ENCODE results near the gene MAPK10.
"Not testable (repeated sequence)": the region's sequence is repeated elsewhere in the genome, so short reads cannot be mapped to it uniquely, and the experiment has no call there.

Gene MAPK10

DNA sequence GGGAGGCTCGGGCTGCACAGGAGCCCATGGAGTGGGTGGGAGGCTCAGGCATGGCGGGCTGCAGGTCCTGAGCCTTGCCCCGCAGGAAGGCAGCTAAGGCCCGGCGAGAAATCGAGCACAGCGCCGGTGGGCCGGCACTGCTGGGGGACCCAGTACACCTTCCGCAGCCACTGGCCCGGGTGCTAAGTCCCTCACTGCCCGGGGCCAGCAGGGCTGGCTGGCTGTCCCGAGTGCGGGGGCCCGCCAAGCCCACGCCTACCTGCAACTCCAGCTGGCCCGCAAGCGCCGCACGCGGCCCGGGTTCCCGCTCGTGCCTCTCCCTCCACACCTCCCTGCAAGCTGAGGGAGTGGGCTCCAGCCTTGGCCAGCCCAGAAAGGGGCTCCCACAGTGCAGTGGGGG is 338.2 kb downstream of the MAPK10 start:
- DNase-seq, result not testable (repeated sequence)

DNA sequence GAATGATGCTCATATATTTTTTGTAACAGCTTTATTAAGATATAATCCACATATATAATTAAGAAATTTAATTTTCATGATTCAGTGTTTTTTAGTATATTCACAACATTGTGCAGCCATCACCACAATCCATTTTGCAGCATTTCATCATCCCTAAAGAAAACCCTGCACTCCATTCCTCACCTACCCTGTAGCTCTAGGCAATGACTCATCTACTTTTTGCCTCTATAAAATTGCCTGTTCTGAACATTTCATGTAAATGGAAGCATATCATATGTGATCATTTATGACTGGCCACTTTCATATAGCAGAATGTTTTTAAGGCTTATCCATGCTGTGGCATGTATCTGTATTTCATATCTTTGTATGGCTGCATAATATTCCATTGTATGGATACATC is 339.9 kb downstream of the MAPK10 start:
- DNase-seq, result no peak

DNA sequence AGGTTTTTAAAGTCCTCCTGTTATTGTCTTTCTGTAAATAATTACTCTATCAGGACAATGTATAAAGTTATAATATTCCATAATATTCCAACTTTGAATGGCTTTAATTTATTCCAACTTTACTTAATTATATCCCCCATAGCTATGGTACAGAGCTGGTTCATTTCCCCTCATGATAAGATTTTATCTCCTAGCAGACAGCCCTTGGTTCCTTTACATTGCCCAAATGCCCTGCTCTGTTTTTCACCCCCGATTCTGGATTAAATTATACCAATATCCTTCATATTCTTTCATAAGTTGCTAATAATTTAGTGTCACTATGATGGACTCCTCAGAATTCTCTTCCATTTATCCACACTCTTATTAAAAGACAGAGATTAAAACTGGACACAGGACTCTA is 340.5 kb downstream of the MAPK10 start:
- no peak for DNase-seq

DNA sequence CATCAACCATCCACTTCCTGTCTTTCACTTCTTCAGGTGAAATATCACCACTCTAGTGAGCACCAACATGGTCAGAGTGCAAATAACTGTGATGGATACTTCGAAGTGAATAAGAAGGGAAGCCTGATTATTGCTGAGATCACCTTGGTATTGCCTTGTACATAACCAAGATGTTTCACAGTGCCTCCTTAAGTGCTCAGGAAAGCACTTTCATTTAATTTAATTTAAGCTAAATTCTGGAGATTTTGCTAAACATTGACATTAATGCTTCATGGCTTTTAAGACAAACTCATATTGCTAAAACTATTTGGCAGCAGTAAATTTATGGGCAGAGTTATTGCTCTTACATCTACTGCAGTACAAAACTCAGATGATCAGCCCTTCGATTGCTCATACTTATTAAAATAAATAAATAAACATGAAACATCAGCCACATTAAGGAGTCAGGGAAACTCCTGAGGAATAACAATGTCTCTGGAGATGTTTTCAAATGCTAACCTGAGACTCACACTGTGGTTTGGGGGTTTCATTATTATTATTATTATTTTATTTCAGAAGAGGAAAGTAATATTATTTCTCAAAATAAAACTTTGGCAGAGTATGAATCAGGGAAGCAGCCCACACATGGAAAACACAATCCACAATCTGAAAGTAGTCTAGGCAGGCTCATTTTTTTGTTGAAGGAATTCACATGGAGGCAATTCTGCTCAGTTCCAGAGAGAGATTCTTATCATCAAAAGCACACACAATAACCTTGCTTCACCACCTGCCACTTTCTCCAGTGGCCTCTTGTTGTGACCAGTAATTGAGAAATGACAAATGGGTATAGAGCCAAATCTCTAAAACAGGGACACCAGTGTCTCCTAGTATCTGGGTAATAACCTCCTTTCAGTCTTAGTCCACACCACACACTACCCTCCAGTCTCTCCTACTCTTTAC is 344.2 kb downstream of the MAPK10 start:
- DNase-seq, result no peak

DNA sequence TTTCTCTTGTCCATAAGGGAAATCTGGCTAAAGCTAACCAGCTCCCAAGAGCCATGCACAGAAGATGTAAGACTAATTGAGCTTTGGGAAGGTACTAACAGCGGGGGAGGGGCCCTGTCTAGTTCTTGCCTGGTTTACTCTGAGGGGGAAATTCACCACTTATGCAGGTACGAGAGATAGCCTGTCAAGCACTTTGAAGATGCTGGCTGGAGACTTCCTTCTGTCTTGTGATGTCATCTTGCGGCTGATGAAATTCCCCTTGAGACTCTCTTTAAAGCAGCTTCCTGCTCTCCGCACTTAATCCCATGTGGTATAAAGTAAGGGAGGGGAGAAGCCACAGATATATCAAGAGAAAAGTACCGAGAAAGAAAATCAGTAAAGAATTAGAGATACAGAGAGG is 345.3 kb downstream of the MAPK10 start:
- DNase-seq, result no peak

DNA sequence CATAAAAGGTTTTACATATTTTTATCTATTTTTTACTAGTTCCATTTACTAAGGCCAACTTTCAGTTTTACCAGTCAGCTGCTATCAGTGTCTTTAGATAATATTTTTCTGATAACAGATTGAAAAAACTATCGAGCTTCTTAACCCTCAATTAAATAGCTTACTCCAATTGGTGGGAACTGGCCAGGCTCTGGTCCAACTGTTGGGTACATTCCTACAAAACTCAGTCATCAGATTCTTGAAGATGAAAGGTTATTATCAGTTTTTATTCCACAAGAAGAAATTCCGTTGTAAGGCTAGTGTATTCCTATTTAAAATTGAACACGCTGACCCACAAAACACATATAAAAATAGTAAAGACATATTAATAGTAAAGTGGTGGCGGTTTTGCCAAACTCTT is 346.2 kb downstream of the MAPK10 start:
- DNase-seq, result no peak

DNA sequence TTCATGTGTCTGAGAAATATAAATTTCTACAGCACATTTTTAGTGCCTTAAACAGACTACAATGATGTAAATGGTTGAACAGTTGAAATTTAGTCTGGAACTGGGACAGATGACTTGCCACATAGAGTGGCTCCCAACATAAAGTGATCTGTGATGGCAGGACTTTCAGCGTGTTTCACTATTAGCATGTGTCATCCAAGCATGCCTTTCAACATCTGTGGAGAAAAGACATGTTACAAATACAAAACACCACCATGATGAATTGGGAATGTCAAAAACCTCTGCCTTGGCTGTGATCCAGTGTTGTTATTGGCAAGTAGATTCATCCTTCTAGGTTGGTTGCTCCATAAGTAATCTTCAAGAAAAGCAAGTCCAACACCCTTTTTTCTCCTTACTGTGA is 348.7 kb downstream of the MAPK10 start:
- no peak for DNase-seq

DNA sequence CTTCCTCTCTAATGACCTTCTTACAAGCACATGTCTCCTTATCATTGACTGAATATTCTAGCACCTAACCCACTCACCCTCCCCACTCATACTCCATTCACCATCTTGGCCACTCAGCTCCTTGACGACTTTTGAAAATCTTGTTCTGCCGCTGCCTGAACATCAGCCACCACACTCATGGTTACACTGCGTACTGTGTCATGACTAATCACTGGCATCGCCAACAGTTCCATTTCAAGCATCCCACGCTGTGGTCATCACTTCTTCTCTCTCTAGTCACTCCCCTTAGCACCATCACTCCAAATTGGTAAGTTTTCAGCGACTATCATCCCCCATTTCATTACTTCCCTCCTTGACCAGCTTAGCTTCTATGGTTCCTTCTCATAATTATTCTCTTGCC is 352.8 kb downstream of the MAPK10 start:
- no peak for DNase-seq

DNA sequence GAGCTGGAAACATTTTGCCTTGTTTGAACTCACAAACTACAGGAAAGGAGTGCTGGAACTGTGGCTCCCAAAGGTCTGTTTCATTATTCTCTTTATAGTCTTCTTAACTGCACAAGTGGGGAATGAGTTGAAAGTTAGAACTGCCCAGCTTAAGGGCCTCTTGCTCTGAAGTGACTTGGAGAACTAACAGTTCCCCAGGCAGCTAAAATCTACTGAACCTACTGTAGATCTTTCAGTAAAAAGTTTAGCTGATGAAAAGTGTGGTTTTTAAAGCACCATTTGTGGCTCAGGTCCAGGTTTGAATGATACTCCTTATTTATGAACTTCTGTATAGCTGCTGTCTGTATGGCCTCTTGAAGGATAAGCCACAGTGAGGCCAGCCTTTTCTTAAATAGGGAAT is 353.8 kb downstream of the MAPK10 start:
- no peak for DNase-seq

DNA sequence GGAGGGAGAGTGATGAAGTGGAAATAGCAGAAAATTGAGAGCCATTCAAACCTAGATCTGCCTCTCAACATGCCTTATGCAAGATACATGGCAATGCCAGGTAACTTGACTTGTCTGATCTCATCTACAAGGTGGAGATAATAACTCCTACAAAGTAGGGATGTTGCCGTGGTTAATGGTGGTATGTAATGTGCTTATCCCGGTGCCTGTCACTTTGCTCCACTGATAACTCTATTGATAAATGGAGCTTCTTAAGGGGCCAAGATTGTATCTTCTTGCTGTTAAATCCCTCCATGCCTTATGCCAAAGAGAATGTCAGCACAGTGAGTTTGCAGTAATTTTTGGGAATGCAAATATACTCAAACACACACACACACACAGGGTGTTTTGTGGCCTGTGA is 355.8 kb downstream of the MAPK10 start:
- no peak for DNase-seq

DNA sequence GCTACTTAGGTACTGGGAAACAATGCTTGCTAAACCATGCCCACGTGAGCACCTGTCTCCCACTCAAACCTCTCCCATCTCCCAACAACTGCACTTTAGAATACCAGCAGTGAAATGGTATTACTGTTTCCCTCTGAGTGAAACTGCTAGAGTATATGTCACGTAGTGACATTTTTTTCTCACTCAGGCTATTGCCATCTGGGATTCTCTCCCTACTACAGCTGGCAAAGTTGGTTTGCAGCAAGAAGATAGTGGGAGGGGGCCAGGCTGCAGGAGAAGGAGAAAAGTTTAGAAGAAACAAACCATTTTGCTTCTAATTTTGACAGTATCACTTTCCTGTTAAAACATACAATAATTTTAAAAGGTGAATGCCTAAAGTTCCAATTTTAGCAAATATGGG is 358.3 kb downstream of the MAPK10 start:
- DNase-seq, result no peak

DNA sequence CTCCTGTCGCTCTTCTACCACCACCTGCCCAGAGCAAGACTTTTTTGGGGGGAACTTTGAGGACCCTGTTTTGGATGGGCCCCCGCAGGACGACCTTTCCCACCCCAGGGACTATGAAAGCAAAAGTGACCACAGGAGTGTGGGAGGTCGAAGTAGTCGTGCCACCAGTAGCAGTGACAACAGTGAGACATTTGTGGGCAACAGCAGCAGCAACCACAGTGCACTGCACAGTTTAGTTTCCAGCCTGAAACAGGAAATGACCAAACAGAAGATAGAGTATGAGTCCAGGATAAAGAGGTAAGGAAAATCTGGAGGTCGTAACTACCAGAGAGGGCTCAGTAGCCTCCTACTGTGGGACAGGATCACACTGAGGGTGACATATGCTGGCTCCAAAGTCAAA is 364.5 kb downstream of the MAPK10 start:
- DNase-seq, result no peak

DNA sequence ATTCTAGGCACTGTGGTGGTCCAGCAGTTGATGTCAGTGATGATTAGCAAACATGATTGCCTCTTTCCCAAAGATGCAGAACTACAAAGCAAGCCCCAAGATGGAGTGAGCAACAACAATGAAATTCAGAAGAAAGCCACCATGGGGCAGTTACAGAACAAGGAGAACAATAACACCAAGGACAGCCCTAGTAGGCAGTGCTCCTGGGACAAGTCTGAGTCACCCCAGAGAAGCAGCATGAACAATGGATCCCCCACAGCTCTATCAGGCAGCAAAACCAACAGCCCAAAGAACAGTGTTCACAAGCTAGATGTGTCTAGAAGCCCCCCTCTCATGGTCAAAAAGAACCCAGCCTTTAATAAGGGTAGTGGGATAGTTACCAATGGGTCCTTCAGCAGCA is 365.3 kb downstream of the MAPK10 start:
- no peak for DNase-seq

DNA sequence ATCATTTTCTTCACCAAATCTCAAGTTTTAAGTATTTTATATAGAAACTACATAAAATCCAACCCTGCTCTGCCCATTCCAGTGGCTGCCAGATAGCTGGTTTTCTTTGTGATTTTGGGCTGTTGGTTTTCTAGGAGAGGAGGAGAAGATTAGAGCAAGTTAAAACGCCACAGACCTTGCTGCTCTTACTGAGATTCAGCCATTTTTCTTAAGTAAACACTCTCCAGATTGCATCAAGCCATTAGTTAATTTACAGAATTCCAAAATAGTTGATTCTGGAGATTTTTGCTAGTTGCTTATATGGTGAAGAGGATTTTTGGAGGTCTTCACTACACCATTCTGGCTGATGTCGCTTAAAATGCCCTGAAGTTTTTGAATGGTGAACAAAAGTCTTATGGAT is 366.2 kb downstream of the MAPK10 start:
- no peak for DNase-seq

DNA sequence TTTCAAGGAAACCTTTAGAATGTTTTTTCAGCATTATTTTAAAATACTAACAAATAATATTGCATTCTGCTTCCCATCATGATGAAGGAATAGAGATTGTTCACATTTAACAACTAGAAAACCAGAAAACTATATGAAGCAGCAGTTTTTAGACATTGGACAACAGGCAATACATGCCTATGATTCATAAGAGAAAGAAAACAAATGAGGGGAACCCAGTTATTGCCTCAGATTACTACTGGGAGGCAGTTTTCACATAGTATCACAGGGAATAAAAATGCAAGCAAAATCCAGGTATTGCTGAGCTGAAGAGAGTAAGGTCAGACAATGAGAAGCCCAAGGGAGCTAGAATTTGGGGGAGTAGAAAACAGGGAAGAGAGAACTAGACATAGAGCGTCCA is 373.6 kb downstream of the MAPK10 start:
- DNase-seq, result no peak

DNA sequence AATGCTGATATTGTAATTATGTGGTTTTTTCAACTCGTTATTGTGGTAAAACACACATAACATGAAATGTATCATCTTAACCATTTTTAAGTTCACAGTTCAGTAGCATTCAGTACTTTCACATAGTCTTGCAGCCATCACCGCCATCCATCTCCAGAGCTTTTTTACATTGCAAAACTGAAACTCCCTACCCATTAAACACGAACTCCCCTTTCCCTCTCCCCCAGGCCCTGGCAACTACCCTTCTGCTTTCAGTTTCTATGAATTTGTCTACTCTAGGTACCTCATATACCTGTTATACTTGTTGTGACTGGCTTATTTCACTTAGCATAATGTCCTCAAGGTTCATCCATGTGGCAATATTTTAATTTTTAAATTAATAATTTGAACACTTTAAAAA is 380.6 kb downstream of the MAPK10 start:
- no peak for DNase-seq

DNA sequence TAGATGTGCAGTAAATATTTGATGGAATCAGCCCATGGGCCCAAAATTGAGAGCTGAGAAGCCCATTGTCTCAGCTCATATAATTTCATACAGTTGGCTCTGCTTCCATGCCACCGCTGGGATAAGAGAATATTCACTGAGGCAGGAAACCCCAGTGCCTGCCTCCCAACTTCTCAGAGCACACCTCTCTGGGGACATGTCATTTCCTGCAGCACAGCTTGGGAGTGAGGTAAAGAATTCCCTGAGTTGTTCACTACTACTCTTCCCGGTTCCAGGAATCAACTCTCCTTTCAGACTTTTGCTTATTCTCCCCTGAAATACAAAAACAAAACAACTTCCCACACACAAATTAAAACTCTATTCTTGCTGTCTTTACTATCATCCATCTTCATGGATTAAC is 389.3 kb downstream of the MAPK10 start:
- DNase-seq, result no peak

DNA sequence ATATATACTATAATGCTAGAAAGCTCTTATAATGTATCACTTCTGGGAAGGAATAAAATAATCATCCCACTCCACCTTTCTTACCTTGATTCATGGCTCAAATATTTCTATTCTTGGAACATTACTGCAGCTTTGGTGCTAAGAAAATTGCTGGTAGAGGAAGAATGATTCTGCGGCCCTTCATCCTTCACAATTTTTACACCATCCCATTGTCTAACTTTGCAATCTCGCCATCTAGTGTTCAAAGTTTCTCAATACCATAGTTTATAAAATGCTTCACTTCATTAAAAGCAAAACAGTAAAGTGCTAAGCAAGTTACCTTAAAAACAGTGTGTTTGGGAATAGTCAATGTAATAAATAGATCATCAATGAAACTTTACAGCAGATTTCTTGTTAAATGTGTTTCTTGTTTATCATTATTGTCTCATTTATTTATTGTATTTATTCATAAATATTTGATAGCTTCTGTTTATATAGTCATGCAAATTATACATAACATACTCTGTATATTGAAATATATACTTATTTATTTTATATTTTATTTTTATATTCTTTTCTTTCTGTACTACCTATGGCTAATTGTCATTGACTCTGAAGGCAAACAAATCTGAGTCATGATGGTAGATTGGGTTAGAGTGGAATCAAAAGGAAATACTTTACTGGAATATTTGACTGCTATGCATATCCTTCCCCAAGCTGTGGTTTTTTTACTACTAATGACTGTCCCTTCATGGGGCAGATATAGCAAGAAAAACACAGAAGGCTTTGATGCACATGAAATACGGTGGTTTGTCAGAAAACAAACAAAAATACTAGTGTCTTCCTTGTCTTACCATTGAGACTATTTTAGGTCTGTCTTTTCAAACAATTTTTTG is 390.7 kb downstream of the MAPK10 start:
- no peak for DNase-seq

DNA sequence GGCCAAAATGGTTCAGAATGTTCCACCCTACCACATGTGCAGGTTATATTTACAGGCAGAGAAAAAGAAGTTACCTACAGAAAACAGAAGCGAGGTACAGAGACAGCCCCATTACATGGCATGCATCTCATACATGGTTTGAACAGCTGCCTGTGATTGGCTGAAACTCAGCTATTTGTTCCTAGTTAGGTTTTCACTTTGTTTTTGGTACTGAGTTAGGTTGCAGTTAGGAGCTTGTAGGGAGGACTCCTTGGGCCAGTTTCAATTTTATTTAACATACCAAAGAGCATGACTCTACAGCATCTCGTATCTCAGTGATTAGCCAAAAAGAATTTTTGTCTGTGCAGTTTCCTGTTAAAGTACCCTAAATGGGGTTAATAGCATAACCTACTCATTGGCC is 392.0 kb downstream of the MAPK10 start:
- no peak for DNase-seq

DNA sequence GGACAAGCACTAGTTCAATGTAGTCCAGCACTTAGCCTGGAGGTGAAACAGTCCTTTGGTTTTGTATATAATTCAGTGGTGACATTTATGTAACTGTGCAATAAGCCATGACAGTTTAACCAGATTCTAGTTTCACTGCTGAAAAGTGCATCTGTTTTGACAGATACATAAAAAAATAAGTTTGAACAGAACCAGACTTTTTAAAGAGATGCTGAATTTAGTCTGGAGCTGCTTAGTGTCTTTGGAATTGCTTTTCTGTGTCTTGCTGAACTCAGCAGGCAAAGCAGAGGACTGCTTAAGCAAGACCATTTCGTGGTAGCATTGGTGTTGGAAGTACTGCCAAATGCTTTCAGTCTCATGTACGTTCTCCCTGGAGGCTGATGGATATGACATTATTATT is 393.5 kb downstream of the MAPK10 start:
- DNase-seq, result no peak

DNA sequence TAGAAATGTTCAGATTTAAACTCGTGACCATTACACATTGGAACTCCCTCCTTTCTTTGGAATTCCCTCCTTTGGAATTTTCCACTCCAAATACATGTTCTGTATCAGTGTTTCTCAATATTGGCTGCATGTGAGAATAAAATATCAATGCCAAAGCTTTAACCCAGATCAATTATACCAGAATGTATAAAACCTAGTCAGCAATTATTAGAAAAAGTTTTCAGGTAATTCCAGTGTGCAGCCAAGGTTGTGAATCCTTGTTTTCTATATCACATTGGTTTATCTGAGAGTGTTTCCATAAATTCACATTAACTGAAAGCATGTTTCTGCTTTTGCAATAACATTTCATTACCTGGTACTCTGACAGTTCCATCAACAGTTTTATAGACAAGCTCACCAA is 394.3 kb downstream of the MAPK10 start:
- DNase-seq, result no peak

DNA sequence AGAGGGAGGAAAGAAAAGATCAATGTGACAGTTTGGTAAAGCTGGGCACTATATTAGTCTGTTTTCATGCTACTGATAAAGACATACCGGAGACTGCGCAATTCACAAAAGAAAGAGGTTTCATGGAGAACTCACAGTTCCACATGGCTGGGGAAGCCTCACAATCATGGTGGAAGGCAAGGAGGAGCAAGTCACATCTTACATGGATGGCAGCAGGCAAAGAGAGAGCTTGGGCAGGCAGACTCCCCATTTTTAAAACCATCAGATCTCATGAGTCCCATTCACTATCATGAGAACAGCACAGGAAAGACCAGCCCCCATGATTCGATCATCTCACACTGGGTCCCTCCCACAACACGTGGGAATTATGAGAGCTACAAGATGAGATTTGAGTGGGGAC is 394.8 kb downstream of the MAPK10 start:
- not testable (repeated sequence) for DNase-seq

DNA sequence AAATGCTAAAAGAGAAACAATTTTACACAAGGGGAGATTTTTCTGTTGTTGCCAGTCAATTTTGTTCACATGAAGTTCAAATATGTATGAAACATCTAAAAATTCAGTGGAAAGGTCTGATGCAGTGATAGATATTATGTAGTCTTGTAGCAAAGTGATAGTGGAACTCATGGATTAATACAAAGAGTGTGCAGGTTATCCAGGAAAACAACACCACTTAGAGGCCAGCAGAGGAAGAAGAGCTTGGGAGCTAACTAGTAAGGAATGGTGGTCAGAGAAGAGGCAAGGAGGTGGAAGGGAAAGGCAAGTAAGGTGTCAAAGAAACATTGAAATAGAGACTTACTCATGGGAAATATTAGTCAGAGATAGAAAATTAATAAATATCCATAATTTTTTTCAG is 395.6 kb downstream of the MAPK10 start:
- DNase-seq, result no peak

DNA sequence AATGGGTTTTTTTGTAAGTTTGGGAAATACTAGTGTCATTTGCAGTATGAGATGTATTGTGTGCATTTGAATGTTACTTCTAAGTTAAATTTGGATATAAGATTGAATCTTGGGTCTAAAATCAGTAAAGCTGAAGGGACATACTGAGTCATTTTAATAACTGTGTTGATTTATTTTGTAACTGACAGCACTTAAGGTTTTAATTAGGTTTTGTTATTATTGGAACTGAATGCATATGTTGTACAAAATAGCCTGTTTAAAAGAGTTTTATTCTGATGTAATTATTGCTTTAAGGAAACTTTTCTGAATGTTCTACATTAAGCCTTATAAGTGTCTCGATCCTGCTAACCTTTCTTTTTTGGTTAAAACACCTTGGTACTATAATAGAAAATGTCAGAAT is 396.6 kb downstream of the MAPK10 start:
- no peak for DNase-seq

Measured in 8988T (cell line).